ENCODE results near the gene RPL39L.

DNA sequence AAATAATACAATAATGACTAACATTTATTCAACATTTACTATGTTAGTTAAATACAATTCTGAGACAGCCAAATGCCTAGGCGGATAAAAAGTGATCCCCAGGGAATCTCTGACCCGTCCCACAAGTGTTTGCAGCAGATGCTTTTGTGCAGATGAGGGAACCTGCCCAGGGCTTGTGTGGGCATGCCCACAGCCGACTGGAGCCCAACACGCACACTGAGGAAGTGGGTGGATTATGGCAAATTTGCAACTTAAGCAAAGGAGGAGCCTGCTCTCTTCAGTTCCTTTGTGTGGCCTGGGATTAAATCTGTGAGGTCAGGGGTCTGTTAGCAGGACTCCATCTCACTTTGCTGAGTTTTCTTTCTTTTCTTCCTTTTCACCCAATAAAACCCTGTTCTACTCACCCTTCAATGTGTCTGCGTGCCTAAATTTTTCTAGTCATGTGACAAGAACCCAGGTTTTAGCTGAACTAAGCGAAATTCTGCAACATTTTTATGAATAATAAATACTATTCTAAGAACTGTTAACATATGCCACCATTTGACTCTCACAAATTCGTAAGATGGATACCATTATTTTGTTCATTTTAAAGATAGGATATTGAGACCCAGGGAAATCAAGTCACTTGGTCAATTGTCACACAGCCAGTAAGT lies 44.0 kb upstream of the RPL39L start:
- TF ChIP-seq, protein P1, sequence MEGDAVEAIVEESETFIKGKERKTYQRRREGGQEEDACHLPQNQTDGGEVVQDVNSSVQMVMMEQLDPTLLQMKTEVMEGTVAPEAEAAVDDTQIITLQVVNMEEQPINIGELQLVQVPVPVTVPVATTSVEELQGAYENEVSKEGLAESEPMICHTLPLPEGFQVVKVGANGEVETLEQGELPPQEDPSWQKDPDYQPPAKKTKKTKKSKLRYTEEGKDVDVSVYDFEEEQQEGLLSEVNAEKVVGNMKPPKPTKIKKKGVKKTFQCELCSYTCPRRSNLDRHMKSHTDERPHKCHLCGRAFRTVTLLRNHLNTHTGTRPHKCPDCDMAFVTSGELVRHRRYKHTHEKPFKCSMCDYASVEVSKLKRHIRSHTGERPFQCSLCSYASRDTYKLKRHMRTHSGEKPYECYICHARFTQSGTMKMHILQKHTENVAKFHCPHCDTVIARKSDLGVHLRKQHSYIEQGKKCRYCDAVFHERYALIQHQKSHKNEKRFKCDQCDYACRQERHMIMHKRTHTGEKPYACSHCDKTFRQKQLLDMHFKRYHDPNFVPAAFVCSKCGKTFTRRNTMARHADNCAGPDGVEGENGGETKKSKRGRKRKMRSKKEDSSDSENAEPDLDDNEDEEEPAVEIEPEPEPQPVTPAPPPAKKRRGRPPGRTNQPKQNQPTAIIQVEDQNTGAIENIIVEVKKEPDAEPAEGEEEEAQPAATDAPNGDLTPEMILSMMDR (IDR thresholded peaks at IDR 0.05), result no peak
- no peak for TF ChIP-seq POLR2A (IDR thresholded peaks at IDR 0.05)

All from uterus (tissue), 2 donors.